ENCODE data around the gene IRF2BP2. TPM values are rescaled to one million over a fixed set of nuclear protein-coding genes. Genes with fewer than 3 reads are reported as not detected.

IRF2BP2 gene
- polyA plus RNA-seq, 2 of the 4 experiments (the other 2 are of a cell fraction), result 38.2 to 53.5 TPM

DNA sequence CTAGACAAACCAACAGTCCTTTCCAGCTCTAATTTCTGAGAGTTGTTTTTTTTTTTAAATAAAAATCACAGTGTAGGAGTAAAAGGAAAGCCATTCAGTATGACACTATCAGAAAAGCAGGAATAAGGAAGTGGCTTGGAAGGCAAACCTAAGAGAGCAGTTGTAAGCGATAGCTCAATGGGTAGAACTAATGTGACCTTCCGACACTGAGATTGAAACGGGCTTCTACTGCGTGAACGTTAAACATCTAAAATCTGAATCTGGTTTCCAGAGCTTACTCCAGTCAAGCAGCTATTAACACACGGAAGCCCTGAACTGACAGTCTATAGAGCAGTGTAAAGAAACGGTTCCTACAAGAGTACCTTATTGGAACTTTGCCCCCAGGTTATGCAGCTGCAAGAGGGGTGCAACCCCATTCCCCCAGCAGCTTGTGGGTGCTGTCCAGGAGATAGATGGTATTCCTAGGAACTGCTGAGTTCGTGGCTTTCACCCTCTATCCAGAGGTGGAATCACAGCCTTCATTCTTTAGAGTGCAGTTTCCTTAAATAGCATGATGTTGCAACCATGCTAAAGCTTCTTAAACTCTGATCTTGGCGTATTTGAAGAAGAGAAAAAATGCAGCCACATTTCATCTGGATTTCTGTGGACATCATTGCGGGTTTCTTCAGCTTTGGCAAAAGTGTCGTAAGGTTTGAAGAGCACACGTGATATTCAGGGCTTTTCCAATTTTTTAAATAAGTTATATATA lies 3.3 kb upstream of the IRF2BP2 start:
- ChIA-PET POLR2A (interaction anchor here (0.6 to 6.2 kb wide), 18 partner anchors 9 to 470 kb away, joined by 3 to 171 read pairs (median 32); no protein-coding TSS in a partner anchor), CTCF (interaction anchor here (0.8 to 6.1 kb wide), 15 partner anchors 11 to 480 kb away, joined by 3 to 49 read pairs (median 5); no protein-coding TSS in a partner anchor)
- ATAC-seq (peak in 1 of 2 experiments; percentile 9; a peak in 3 of 6 replicates), DNase-seq (ENCODE audit: low read depth in 1 of 2, low spot score in 1 of 2) (peak in 1 of 2 experiments; percentile 77), FAIRE-seq (no peak)
- Histone ChIP-seq H3K4me3 (peak overlapping the region; percentile 11; the same call in 2 of the 3 replicates), H3K27ac (peak overlapping the region; percentile 96), H3K4me1 (peaks cover 62% of the 10 kb centered on the region), H3K9me3 (no peaks in the 10 kb centered on the region), H3K4me2 (peak overlapping the region; percentile 98)
- WGBS (ENCODE audit: missing lambda C conversion rate), result 4% methylated on average over 12 of the region's 12 CpGs
- TF ChIP-seq KDM1A (IDR thresholded peaks at IDR 0.05; ENCODE audit: low read depth) (no peak), CEBPB (IDR thresholded peaks at IDR 0.05) (peak; percentile 94), RCOR1 (IDR thresholded peaks at IDR 0.05; ENCODE audit: low read depth, low read length) (no peak), MYC (IDR thresholded peaks at IDR 0.05; ENCODE audit: borderline replicate concordance, low read length) (no peak), HOXB13 (CRISPR knock-in tag; IDR thresholded peaks at IDR 0.05; ENCODE audit: low read depth) (0 out of 2 replicates have a peak, but pooled peaks have one; percentile 50), HDAC2 (IDR thresholded peaks at IDR 0.05) (no peak), FOXS1 (CRISPR knock-in tag; IDR thresholded peaks at IDR 0.05) (no peak), RNF2 (IDR thresholded peaks at IDR 0.05; ENCODE audit: borderline replicate concordance, low read depth) (no peak), JUNB (IDR thresholded peaks at IDR 0.05) (0 out of 2 replicates have a peak, but pooled peaks have one; percentile 20), EHF (CRISPR knock-in tag; IDR thresholded peaks at IDR 0.05) (no peak), TP53 (CRISPR knock-in tag; IDR thresholded peaks at IDR 0.05) (peak; percentile 62), BHLHE40 (IDR thresholded peaks at IDR 0.05; ENCODE audit: low read depth, low read length) (no peak), CHD4 (IDR thresholded peaks at IDR 0.05; ENCODE audit: borderline replicate concordance) (no peak), MAZ (IDR thresholded peaks at IDR 0.05; ENCODE audit: borderline replicate concordance, low read depth, low read length) (no peak), ZNF302 (CRISPR knock-in tag; IDR thresholded peaks at IDR 0.05) (0 out of 2 replicates have a peak, but pooled peaks have one; percentile 15), EHMT2 (IDR thresholded peaks at IDR 0.05; ENCODE audit: low read depth) (no peak), RFX5 (IDR thresholded peaks at IDR 0.05) (no peak), ZFP36 (IDR thresholded peaks at IDR 0.05; ENCODE audit: borderline replicate concordance, partially characterized antibody) (no peak), ZSCAN20 (CRISPR knock-in tag; IDR thresholded peaks at IDR 0.05) (no peak), CBX2 (IDR thresholded peaks at IDR 0.05; ENCODE audit: borderline replicate concordance, low read depth) (no peak), RARB (CRISPR knock-in tag; IDR thresholded peaks at IDR 0.05) (peak; percentile 73), CBX8 (IDR thresholded peaks at IDR 0.05) (no peak), HOXB5 (CRISPR knock-in tag; IDR thresholded peaks at IDR 0.05) (0 out of 2 replicates have a peak, but pooled peaks have one; percentile 30)
- TF ChIP-seq, protein P1, sequence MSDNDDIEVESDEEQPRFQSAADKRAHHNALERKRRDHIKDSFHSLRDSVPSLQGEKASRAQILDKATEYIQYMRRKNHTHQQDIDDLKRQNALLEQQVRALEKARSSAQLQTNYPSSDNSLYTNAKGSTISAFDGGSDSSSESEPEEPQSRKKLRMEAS (IDR thresholded peaks at IDR 0.05), result no peak
- TF ChIP-seq, protein P2, sequence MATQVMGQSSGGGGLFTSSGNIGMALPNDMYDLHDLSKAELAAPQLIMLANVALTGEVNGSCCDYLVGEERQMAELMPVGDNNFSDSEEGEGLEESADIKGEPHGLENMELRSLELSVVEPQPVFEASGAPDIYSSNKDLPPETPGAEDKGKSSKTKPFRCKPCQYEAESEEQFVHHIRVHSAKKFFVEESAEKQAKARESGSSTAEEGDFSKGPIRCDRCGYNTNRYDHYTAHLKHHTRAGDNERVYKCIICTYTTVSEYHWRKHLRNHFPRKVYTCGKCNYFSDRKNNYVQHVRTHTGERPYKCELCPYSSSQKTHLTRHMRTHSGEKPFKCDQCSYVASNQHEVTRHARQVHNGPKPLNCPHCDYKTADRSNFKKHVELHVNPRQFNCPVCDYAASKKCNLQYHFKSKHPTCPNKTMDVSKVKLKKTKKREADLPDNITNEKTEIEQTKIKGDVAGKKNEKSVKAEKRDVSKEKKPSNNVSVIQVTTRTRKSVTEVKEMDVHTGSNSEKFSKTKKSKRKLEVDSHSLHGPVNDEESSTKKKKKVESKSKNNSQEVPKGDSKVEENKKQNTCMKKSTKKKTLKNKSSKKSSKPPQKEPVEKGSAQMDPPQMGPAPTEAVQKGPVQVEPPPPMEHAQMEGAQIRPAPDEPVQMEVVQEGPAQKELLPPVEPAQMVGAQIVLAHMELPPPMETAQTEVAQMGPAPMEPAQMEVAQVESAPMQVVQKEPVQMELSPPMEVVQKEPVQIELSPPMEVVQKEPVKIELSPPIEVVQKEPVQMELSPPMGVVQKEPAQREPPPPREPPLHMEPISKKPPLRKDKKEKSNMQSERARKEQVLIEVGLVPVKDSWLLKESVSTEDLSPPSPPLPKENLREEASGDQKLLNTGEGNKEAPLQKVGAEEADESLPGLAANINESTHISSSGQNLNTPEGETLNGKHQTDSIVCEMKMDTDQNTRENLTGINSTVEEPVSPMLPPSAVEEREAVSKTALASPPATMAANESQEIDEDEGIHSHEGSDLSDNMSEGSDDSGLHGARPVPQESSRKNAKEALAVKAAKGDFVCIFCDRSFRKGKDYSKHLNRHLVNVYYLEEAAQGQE (IDR thresholded peaks at IDR 0.05), result peak; percentile 31; the same call in 1 of the 2 replicates
- TF ChIP-seq, protein P3, sequence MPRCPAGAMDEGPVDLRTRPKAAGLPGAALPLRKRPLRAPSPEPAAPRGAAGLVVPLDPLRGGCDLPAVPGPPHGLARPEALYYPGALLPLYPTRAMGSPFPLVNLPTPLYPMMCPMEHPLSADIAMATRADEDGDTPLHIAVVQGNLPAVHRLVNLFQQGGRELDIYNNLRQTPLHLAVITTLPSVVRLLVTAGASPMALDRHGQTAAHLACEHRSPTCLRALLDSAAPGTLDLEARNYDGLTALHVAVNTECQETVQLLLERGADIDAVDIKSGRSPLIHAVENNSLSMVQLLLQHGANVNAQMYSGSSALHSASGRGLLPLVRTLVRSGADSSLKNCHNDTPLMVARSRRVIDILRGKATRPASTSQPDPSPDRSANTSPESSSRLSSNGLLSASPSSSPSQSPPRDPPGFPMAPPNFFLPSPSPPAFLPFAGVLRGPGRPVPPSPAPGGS (IDR thresholded peaks at IDR 0.05), result 0 out of 3 replicates have a peak, but pooled peaks have one; percentile 33
- TF ChIP-seq, protein P4, sequence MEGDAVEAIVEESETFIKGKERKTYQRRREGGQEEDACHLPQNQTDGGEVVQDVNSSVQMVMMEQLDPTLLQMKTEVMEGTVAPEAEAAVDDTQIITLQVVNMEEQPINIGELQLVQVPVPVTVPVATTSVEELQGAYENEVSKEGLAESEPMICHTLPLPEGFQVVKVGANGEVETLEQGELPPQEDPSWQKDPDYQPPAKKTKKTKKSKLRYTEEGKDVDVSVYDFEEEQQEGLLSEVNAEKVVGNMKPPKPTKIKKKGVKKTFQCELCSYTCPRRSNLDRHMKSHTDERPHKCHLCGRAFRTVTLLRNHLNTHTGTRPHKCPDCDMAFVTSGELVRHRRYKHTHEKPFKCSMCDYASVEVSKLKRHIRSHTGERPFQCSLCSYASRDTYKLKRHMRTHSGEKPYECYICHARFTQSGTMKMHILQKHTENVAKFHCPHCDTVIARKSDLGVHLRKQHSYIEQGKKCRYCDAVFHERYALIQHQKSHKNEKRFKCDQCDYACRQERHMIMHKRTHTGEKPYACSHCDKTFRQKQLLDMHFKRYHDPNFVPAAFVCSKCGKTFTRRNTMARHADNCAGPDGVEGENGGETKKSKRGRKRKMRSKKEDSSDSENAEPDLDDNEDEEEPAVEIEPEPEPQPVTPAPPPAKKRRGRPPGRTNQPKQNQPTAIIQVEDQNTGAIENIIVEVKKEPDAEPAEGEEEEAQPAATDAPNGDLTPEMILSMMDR (IDR thresholded peaks at IDR 0.05), result no peak
- TF ChIP-seq, protein P5, sequence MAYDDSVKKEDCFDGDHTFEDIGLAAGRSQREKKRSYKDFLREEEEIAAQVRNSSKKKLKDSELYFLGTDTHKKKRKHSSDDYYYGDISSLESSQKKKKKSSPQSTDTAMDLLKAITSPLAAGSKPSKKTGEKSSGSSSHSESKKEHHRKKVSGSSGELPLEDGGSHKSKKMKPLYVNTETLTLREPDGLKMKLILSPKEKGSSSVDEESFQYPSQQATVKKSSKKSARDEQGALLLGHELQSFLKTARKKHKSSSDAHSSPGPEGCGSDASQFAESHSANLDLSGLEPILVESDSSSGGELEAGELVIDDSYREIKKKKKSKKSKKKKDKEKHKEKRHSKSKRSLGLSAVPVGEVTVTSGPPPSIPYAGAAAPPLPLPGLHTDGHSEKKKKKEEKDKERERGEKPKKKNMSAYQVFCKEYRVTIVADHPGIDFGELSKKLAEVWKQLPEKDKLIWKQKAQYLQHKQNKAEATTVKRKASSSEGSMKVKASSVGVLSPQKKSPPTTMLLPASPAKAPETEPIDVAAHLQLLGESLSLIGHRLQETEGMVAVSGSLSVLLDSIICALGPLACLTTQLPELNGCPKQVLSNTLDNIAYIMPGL (CRISPR knock-in tag; IDR thresholded peaks at IDR 0.05; ENCODE audit: borderline replicate concordance), result no peak; the same call in 1 of the 2 replicates
- TF ChIP-seq, protein P6, sequence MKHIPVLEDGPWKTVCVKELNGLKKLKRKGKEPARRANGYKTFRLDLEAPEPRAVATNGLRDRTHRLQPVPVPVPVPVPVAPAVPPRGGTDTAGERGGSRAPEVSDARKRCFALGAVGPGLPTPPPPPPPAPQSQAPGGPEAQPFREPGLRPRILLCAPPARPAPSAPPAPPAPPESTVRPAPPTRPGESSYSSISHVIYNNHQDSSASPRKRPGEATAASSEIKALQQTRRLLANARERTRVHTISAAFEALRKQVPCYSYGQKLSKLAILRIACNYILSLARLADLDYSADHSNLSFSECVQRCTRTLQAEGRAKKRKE (CRISPR knock-in tag; IDR thresholded peaks at IDR 0.05; ENCODE audit: low read depth), result no peak

Measured in A549 (cell line).